H1 (cell line): ENCODE data around the gene MMP24OS. TPM values are rescaled to one million over a fixed set of nuclear protein-coding genes. Genes with fewer than 3 reads are reported as not detected.

ENCODE experiments used
- CTCF ChIA-PET: fragments of 300-600 bp; sonication (Branson Sonifier 250); formaldehyde crosslinking; loops from one replicate; lab custom pipeline; 2021; ENCODE audit not compliant: partially characterized antibody; lab: Charles Lee
- POLR2A ChIA-PET: fragments of 300-600 bp; sonication (Branson Sonifier 250); formaldehyde crosslinking; loops from one replicate; lab custom pipeline; 2021; ENCODE audit warnings: inconsistent platforms; ENCODE audit not compliant: partially characterized antibody; lab: Charles Lee
- DNase-seq, 2 experiments: peaks; one replicate each; pipeline versions ENCODE4 v3.0.0 to v3.0.0-alpha.2; 2010 to 2022; ENCODE audit warnings: low spot score in 2 of 2, low read depth in 1 of 2, mixed read lengths in 1 of 2
- FAIRE-seq: peaks from 2 replicates; lab custom pipeline; 2011; peaks lifted over from hg19 to GRCh38; lab: Jason Lieb, UNC
- H2AFZ ChIP-seq: 2 replicates; pipeline ENCODE4 v1.8.1; 2012; ENCODE audit warnings: low read length, inconsistent platforms
- H2AK5ac ChIP-seq: 2 replicates; pipeline ENCODE4 v1.6.1; 2013; ENCODE audit warnings: low read depth, low read length
- H2BK120ac ChIP-seq: replicated peaks from 2 replicates; pipeline ENCODE3; 2013; ENCODE audit warnings: low read depth, low read length, inconsistent platforms
- H2BK12ac ChIP-seq: 2 replicates; pipeline ENCODE4 v1.6.1; 2013; ENCODE audit warnings: low read depth, low read length
- H2BK15ac ChIP-seq: 2 replicates; pipeline ENCODE4 v1.6.1; 2013; ENCODE audit warnings: low read length
- H2BK20ac ChIP-seq: 2 replicates; pipeline ENCODE4 v1.6.1; 2013; ENCODE audit warnings: low read length
- H2BK5ac ChIP-seq: 2 replicates; pipeline ENCODE4 v1.6.1; 2013; ENCODE audit warnings: low read depth, low read length
- H3K14ac ChIP-seq: 2 replicates; pipeline ENCODE4 v1.6.1; 2013; ENCODE audit warnings: inconsistent platforms; ENCODE audit not compliant: insufficient read length
- H3K18ac ChIP-seq: 2 replicates; pipeline ENCODE4 v1.6.1; 2013; ENCODE audit warnings: low read length; ENCODE audit errors: extremely low read depth
- H3K23ac ChIP-seq: 2 replicates; pipeline ENCODE4 v1.6.1; 2013; ENCODE audit warnings: inconsistent platforms; ENCODE audit not compliant: insufficient read length
- H3K23me2 ChIP-seq: 2 replicates; pipeline ENCODE4 v1.6.1; 2013; ENCODE audit warnings: low read depth, low read length
- H3K27ac ChIP-seq: 2 replicates; pipeline ENCODE4 v1.6.1; 2011; ENCODE audit warnings: low read depth, low read length, inconsistent platforms
- H3K27me3 ChIP-seq, 4 experiments: replicated peaks in 1 of 4; 1 replicate in 1 of 4; 2 replicates in 3 of 4; pipeline versions ENCODE4 v1.6.1 to v1.8.1; 2011 to 2013; ENCODE audit warnings: low read length in 3 of 4, mild to moderate bottlenecking in 3 of 4, inconsistent platforms in 2 of 4, mixed read lengths in 2 of 4, moderate library complexity in 1 of 4; ENCODE audit not compliant: control insufficient read depth in 3 of 4, insufficient read depth in 3 of 4; ENCODE audit errors: extremely low read depth in 1 of 4
- H3K36me3 ChIP-seq, 4 experiments: 2 replicates each; pipeline versions ENCODE4 v1.6.1 to v1.8.1; 2011 to 2013; ENCODE audit warnings: mild to moderate bottlenecking in 4 of 4, low read length in 3 of 4, moderate library complexity in 2 of 4, control low read depth in 1 of 4, inconsistent platforms in 1 of 4; ENCODE audit not compliant: insufficient read depth in 4 of 4, control insufficient read depth in 2 of 4
- H3K4ac ChIP-seq: replicated peaks from 2 replicates; pipeline ENCODE3; 2013; ENCODE audit warnings: low read length, low read depth, mixed read lengths, inconsistent platforms; ENCODE audit not compliant: insufficient read length
- H3K4me1 ChIP-seq, 4 experiments: replicated peaks in 1 of 4; 1 replicate in 1 of 4; 2 replicates in 3 of 4; pipeline versions ENCODE4 v1.6.1 to v1.8.1; 2011 to 2013; ENCODE audit warnings: low read length in 3 of 4, inconsistent platforms in 2 of 4, mixed read lengths in 1 of 4; ENCODE audit not compliant: insufficient read depth in 4 of 4, control insufficient read depth in 3 of 4
- H3K4me2 ChIP-seq, 2 experiments: 2 replicates each; pipeline versions ENCODE4 v1.6.1 to v1.8.1; 2011 to 2013; ENCODE audit warnings: low read depth in 2 of 2, low read length in 2 of 2, control low read depth in 1 of 2, inconsistent platforms in 1 of 2, mild to moderate bottlenecking in 1 of 2; ENCODE audit not compliant: insufficient read depth in 1 of 2
- H3K4me3 ChIP-seq, 4 experiments: fragments of 200-600, 300-600 bp in 1 of 4; sonication (generic), shearing (Covaris generic), sonication (Bioruptor Twin) in 1 of 4; 2 replicates each; pipeline versions ENCODE4 v1.5.1 to v1.8.1; 2011 to 2016; ENCODE audit warnings: low read length in 4 of 4, low read depth in 3 of 4, control low read depth in 2 of 4, inconsistent platforms in 2 of 4, mild to moderate bottlenecking in 2 of 4, mixed read lengths in 1 of 4, moderate library complexity in 1 of 4; ENCODE audit not compliant: insufficient read depth in 2 of 4; ENCODE audit errors: extremely low read depth in 1 of 4
- H3K56ac ChIP-seq: replicated peaks from 2 replicates; pipeline ENCODE3; 2013; ENCODE audit warnings: low read depth, mild to moderate bottlenecking, mixed read lengths, low read length, inconsistent platforms; ENCODE audit not compliant: insufficient read length
- H3K79me1 ChIP-seq: 2 replicates; pipeline ENCODE4 v1.6.1; 2013; ENCODE audit warnings: low read depth, low read length, control low read depth
- H3K79me2 ChIP-seq, 2 experiments: 2 replicates each; pipeline versions ENCODE4 v1.6.1 to v1.8.1; 2012 to 2013; ENCODE audit warnings: low read length in 2 of 2, mild to moderate bottlenecking in 2 of 2, inconsistent platforms in 1 of 2; ENCODE audit not compliant: insufficient read depth in 2 of 2, control insufficient read depth in 1 of 2
- H3K9ac ChIP-seq, 4 experiments: replicated peaks in 1 of 4; 1 replicate in 1 of 4; 2 replicates in 3 of 4; pipeline versions ENCODE4 v1.6.1 to v1.8.1; 2011 to 2013; ENCODE audit warnings: low read depth in 3 of 4, low read length in 3 of 4, control low read depth in 2 of 4, mild to moderate bottlenecking in 2 of 4, moderate library complexity in 2 of 4, inconsistent platforms in 1 of 4; ENCODE audit errors: extremely low read depth in 1 of 4
- H3K9me3 ChIP-seq, 2 experiments: 2 replicates each; pipeline versions ENCODE4 v1.6.1 to v1.8.1; 2012 to 2013; ENCODE audit warnings: mild to moderate bottlenecking in 2 of 2, moderate library complexity in 2 of 2, control low read depth in 1 of 2, inconsistent platforms in 1 of 2, low read depth in 1 of 2, low read length in 1 of 2, mixed read lengths in 1 of 2; ENCODE audit not compliant: insufficient read depth in 2 of 2
- H4K20me1 ChIP-seq, 2 experiments: replicated peaks in 1 of 2; 2 replicates each; pipeline versions ENCODE3 to v1.8.1; 2011 to 2013; ENCODE audit warnings: inconsistent platforms in 2 of 2, low read length in 2 of 2, mild to moderate bottlenecking in 1 of 2; ENCODE audit not compliant: insufficient read depth in 2 of 2, control insufficient read depth in 1 of 2
- H4K5ac ChIP-seq: 2 replicates; pipeline ENCODE4 v1.6.1; 2013; ENCODE audit warnings: low read length, low read depth, mixed read lengths, inconsistent platforms; ENCODE audit not compliant: insufficient read length
- H4K8ac ChIP-seq: 2 replicates; pipeline ENCODE4 v1.8.0; 2013; ENCODE audit warnings: mild to moderate bottlenecking, moderate library complexity, low read length, inconsistent platforms; ENCODE audit not compliant: insufficient read depth; ENCODE audit errors: extremely low read depth
- H4K91ac ChIP-seq: replicated peaks from 2 replicates; pipeline ENCODE3; 2013; ENCODE audit warnings: low read length, mixed read lengths, inconsistent platforms; ENCODE audit not compliant: insufficient read length
- BACH1 ChIP-seq: IDR thresholded peaks from 2 replicates; pipeline ENCODE4 v1.6.1; 2012; ENCODE audit warnings: low read length, improper control_type of control experiment
- CREB1 ChIP-seq: IDR thresholded peaks from 2 replicates; pipeline ENCODE4 v1.6.1; 2012; ENCODE audit warnings: inconsistent platforms
- NANOG ChIP-seq: IDR thresholded peaks from 2 replicates; pipeline ENCODE4 v1.6.1; 2011; ENCODE audit warnings: low read length, low read depth, mild to moderate bottlenecking, inconsistent platforms; ENCODE audit not compliant: insufficient read depth, poor library complexity, severe bottlenecking
- PHF8 ChIP-seq: fragments of 200-600 bp; sonication (generic); conservative IDR thresholded peaks from 2 replicates; pipeline ENCODE4 v1.7.1; 2012; ENCODE audit warnings: low read depth, mild to moderate bottlenecking, inconsistent platforms, low read length, moderate library complexity
- RBBP5 ChIP-seq: IDR thresholded peaks from 2 replicates; pipeline ENCODE4 v1.7.1; 2012; ENCODE audit warnings: low read depth, mild to moderate bottlenecking, inconsistent platforms, low read length, moderate library complexity, borderline replicate concordance
- RNF2 ChIP-seq: fragments of 200-900, 300-1000 bp; sonication (generic); IDR thresholded peaks from 2 replicates; pipeline ENCODE4 v1.7.1; 2016; ENCODE audit warnings: borderline replicate concordance, low read depth, mild to moderate bottlenecking, antibody characterized with exemption, low read length; ENCODE audit not compliant: poor library complexity, severe bottlenecking; ENCODE audit errors: missing control alignments
- SUZ12 ChIP-seq: fragments of 200-600 bp; sonication (generic); IDR thresholded peaks from 2 replicates; pipeline ENCODE4 v1.6.1; 2012; ENCODE audit warnings: mild to moderate bottlenecking, inconsistent platforms, low read length, moderate library complexity, mixed read lengths
- TBP ChIP-seq: IDR thresholded peaks from 2 replicates; pipeline ENCODE4 v1.6.1; 2011; ENCODE audit warnings: low read depth, low read length, improper control_type of control experiment
- WGBS, 2 experiments: shearing (Covaris generic) in 1 of 2; methylation state at CpG; one replicate each; pipeline versions ENCODE4 v1.1.6 to v1.1.7; 2013 to 2015; ENCODE audit warnings: low lambda C conversion rate in 2 of 2, mixed read lengths in 2 of 2, inconsistent platforms in 1 of 2, low coverage in 1 of 2, missing lambda C conversion rate in 1 of 2; ENCODE audit not compliant: insufficient replicate concordance in 2 of 2, insufficient coverage in 1 of 2, insufficient read length in 1 of 2; ENCODE audit errors: extremely low coverage in 1 of 2, missing lambda C conversion rate in 1 of 2; 5-methylcytosine and 5-hydroxymethylcytosine counted together
- polyA plus RNA-seq, 7 experiments: library from polyadenylated mRNA; depleted of rRNA in 3 of 7; stranded (reverse) in 5 of 7; unstranded in 2 of 7; fragments of >200 nt in 5 of 7; fragments of 200-250 nt in 2 of 7; gene quantifications; 1 replicate in 5 of 7; 2 replicates in 1 of 7; 4 replicates in 1 of 7; pipeline versions ENCODE4 v1.2.1 to v1.2.3, GENCODE V29; 2011 to 2013; ENCODE audit warnings: missing spikeins in 2 of 7, mixed read lengths in 2 of 7
- total RNA-seq: library from RNA; stranded (reverse); fragmentation: NEBNext Ultra II Directional; extraction: Animal tissue kit (Norgen Biotek cat#: 25700); gene quantifications from 2 replicates; pipeline ENCODE4 v1.2.1, GENCODE V29; 2021
- TF ChIP-seq, protein P1 (sequence below), 3 experiments: IDR thresholded peaks; 1 replicate in 2 of 3; 2 replicates in 1 of 3; pipeline versions ENCODE4 v1.5.1 to v1.6.1; 2011; ENCODE audit warnings: low read length in 3 of 3, mild to moderate bottlenecking in 3 of 3, inconsistent platforms in 2 of 3, low read depth in 1 of 3, moderate library complexity in 1 of 3; ENCODE audit not compliant: insufficient read depth in 1 of 3; ENCODE audit errors: control extremely low read depth in 1 of 3

Gene MMP24OS
- total and polyA plus RNA-seq, 2 of the 8 experiments (the other 6 are each of a cell fraction or from before 2014, with no cell fraction given), result 19.0 to 21.3 TPM

DNA sequence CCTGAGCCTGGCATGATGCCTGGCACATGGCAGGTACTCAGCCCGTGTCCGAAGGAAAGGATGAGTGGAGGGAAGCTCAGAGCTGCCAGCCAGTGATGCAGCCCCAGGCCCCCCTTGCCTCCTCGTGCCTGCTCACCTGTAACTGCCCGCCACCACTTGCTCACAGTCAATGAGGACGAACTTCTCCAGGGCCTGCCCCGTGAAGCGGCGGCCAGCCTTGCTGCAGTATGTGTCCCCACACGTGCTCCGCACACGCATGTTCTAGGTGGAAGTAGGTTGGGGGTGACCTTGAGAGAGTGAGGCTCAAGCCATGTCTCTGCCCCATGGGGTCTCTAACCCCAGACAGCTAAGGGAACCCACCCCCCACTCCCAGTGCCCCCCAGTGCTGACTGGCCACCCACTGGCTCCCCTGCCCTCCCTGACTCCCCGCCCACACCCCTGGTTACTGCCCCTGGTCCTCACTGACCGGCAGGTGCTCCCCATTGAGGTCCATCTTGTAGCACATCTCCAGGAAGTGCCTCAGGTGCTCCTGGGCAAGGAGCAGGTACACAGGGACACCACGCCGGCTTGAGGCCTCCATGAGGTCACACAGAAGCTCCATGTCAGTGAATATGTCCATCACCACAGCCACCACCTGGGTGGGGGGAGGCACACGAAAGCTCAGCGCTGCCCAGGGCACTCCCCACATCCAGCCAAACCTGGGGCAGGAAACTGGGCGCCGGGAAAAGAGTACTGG is 10.6 kb upstream of the MMP24OS start:
- Histone ChIP-seq H2BK5ac (no peak overlapping the region), H4K5ac (no peak overlapping the region), H3K36me3 (no peaks in the 10 kb centered on the region), H4K91ac (no peak overlapping the region), H2AFZ (no peak overlapping the region), H2BK12ac (peak overlapping the region; percentile 39; the same call in 1 of the 2 replicates), H3K27ac (no peak overlapping the region), H3K4me3 (no peak overlapping the region), H3K4me2 (no peak overlapping the region), H3K23ac (no peak overlapping the region), H2BK15ac (no peak overlapping the region), H2BK20ac (no peak overlapping the region), H3K4ac (no peak overlapping the region), H3K79me2 (peaks cover 6 to 8% of the 10 kb centered on the region in 2 experiments), H3K79me1 (peaks cover 5% of the 10 kb centered on the region; the same call in 1 of the 2 replicates), H4K8ac (peak overlapping the region; percentile 40; the same call in 1 of the 2 replicates), H2BK120ac (no peak overlapping the region), H3K9me3 (no peaks in the 10 kb centered on the region), H3K4me1 (peaks cover under 1 to 5% (median 3%) of the 10 kb centered on the region in 4 experiments; a peak in 6 of 7 replicates), H4K20me1 (no peaks in the 10 kb centered on the region), H3K56ac (no peak overlapping the region), H3K27me3 (no peaks in the 10 kb centered on the region), H2AK5ac (no peak overlapping the region), H3K23me2 (peaks cover 8% of the 10 kb centered on the region), H3K18ac (no peak overlapping the region), H3K9ac (no peak overlapping the region), H3K14ac (no peak overlapping the region)
- DNase-seq (no peak), FAIRE-seq (no peak)
- 88% methylated on average over 18 of the region's 19 CpGs; no CpG with 5 or more reads in 1 of the 2 experiments for WGBS, 2 experiments
- POLR2A ChIA-PET, result interaction anchor here (0.8 to 5.7 kb wide), 4 partner anchors 10 to 454 kb away, joined by 3 to 39 read pairs (median 4); partner anchors contain the start of genes MMP24OS and RBM39
- CTCF ChIA-PET, result interaction anchor here (0.6 to 11.5 kb wide), 7 partner anchors 14 to 192 kb away, joined by 3 to 130 read pairs (median 4); no protein-coding TSS in a partner anchor
- TF ChIP-seq PHF8 (no peak), CREB1 (no peak), NANOG (no peak), RBBP5 (no peak), BACH1 (no peak), TBP (no peak), SUZ12 (no peak), RNF2 (no peak)
- TF ChIP-seq, protein P1, sequence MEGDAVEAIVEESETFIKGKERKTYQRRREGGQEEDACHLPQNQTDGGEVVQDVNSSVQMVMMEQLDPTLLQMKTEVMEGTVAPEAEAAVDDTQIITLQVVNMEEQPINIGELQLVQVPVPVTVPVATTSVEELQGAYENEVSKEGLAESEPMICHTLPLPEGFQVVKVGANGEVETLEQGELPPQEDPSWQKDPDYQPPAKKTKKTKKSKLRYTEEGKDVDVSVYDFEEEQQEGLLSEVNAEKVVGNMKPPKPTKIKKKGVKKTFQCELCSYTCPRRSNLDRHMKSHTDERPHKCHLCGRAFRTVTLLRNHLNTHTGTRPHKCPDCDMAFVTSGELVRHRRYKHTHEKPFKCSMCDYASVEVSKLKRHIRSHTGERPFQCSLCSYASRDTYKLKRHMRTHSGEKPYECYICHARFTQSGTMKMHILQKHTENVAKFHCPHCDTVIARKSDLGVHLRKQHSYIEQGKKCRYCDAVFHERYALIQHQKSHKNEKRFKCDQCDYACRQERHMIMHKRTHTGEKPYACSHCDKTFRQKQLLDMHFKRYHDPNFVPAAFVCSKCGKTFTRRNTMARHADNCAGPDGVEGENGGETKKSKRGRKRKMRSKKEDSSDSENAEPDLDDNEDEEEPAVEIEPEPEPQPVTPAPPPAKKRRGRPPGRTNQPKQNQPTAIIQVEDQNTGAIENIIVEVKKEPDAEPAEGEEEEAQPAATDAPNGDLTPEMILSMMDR (IDR thresholded peaks at IDR 0.05; ENCODE audit: control extremely low read depth in 1 of 3, insufficient read depth in 1 of 3, low read depth in 1 of 3, low read length in 3 of 3), result no peak
